Erythroblast (primary cell): ENCODE results near the gene RUNDC1.

ENCODE experiments used
- GATA1 ChIP-seq: IDR thresholded peaks from 2 replicates; pipeline ENCODE4 v1.6.1; 2011; ENCODE audit warnings: low read depth, mild to moderate bottlenecking, control low read depth, low read length, moderate library complexity
- POLR2A ChIP-seq: IDR thresholded peaks from 2 replicates; pipeline ENCODE4 v1.6.1; 2011; ENCODE audit warnings: mild to moderate bottlenecking, low read length

- TF ChIP-seq POLR2A (no peak), GATA1 (no peak)
Measured at GRCh38 chr17:42985225-42985624, 4.9 kb downstream of the RUNDC1 start.
